Measurements from ENCODE around the gene LRP8. TPM values are rescaled to one million over a fixed set of nuclear protein-coding genes. Genes with fewer than 3 reads are reported as not detected.
A peak's percentile ranks its signal among the peaks of the same experiment; 100 is the strongest.

Gene LRP8
- total and polyA plus RNA-seq, 8 donors: 0.58 to 26.8 (median 2.3) TPM

DNA sequence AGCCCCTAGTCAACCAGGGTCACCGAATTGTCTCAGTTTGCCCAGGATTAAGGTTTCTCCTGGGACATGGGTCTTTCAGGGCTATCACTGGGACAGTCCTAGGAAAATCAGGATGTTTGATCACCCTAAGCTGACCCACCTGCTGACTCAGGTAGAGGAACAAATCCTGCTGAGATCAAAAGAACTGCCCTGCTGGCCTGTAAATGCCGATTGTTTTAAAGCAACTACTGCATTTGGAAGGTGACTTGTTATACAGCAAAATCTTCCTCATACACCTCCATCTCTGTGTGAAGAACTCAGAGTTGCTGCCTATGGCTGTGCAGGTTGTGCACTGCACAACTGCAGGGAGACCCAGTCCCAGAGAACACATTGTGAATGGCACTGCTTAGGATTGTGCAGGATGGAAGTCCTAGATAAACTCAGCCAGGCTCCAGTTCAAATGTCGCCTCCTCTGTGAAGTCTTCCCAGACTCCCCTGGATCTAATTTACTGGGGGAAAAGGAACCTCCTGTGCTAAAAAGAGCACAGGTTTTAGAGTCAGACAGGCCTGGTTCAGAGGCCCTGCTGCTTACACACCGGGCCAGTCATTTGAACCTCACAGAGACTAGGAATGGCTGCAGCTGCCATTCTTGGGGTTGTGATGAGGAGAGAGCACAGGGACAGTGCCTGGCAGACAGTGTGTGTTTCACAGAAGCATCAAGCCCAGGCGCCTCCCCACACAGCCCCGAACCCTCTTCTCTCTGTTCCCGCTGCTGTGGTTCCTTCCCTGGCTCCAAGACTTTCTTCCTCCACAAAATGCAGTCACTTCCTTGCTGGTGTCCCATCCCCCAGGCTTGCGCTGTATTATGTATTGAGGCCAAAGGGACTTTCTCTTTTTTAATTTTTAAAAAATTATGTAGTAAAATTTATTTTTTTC lies 23.2 kb upstream of the LRP8 start:
- WGBS, 5 donors: 86 to 92% (median 87%) methylated on average over 7 to 8 of the region's 8 CpGs
- TF ChIP-seq, protein P1, sequence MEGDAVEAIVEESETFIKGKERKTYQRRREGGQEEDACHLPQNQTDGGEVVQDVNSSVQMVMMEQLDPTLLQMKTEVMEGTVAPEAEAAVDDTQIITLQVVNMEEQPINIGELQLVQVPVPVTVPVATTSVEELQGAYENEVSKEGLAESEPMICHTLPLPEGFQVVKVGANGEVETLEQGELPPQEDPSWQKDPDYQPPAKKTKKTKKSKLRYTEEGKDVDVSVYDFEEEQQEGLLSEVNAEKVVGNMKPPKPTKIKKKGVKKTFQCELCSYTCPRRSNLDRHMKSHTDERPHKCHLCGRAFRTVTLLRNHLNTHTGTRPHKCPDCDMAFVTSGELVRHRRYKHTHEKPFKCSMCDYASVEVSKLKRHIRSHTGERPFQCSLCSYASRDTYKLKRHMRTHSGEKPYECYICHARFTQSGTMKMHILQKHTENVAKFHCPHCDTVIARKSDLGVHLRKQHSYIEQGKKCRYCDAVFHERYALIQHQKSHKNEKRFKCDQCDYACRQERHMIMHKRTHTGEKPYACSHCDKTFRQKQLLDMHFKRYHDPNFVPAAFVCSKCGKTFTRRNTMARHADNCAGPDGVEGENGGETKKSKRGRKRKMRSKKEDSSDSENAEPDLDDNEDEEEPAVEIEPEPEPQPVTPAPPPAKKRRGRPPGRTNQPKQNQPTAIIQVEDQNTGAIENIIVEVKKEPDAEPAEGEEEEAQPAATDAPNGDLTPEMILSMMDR (IDR thresholded peaks at IDR 0.05): no peak
- TF ChIP-seq EP300 (IDR thresholded peaks at IDR 0.05) (no peak), POLR2AphosphoS5 (IDR thresholded peaks at IDR 0.05) (no peak), POLR2A (IDR thresholded peaks at IDR 0.05) (no peak)
- Histone ChIP-seq H3K27ac (no peak overlapping the region), H3K4me3 (no peak overlapping the region), H3K4me1 (no peaks in the 10 kb centered on the region), H3K36me3 (no peaks in the 10 kb centered on the region), H3K9me3 (peaks cover 0 to 4% (median 1%) of the 10 kb centered on the region in 4 donors), H3K27me3 (no peaks in the 10 kb centered on the region)
- DNase-seq: peak in 1 of 2 donors; percentile 15
- intact Hi-C loops (cut with DNase I; ENCODE audit: low total_unique reads): no loop called here

DNA sequence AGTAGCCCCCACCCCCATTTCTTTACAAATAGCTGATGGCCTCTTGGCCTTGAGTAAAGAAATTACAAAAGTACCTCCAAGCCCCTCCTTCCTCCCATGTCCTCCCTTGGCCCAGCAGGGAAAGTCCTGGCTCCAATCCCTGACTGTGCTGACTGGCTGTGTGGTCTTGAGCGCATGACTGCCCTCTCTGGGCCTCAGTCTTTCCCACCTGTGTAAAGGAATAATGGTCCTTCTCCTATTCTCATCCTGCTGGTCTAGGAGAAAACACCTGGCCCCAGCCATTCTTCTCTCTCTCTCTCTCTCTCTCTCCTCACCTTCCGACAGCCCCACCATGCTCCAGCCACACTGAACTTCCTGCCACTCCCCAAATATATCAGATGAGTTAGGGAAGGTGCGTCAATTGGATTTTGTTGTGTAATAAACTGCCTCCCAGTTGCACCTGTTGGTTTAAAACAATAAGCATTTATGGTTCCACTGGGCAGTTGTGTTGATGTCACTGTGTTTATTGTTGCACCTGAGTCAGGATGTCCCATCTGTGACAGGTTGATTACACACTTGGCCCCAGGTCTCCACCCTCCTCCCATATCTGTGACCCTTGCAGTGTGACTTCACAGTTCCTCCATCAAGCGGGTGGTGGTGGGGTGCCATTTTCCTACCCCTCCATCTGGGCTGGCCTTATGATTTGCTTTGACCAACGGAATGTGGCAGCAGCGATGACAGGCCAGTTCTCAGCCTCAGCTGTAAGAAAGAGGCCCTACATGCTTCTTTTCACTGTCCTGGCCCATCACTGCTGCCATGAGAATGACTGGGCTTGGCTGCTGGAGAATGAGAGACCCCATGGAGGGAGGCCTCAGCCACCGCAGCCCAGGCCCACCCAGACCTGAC lies 22.3 kb upstream of the LRP8 start:
- Histone ChIP-seq H3K9me3 (no peaks in the 10 kb centered on the region), H3K27ac (no peak overlapping the region), H3K4me3 (no peak overlapping the region), H3K36me3 (no peaks in the 10 kb centered on the region), H3K27me3 (no peaks in the 10 kb centered on the region), H3K4me1 (no peaks in the 10 kb centered on the region)
- TF ChIP-seq, protein P1 (IDR thresholded peaks at IDR 0.05): no peak
- TF ChIP-seq EP300 (IDR thresholded peaks at IDR 0.05) (no peak), POLR2A (IDR thresholded peaks at IDR 0.05) (no peak), POLR2AphosphoS5 (IDR thresholded peaks at IDR 0.05) (no peak)
- DNase-seq: peak in 1 of 2 donors; percentile 21
- 86 to 96% (median 91%) methylated on average over 6 to 7 of the region's 7 CpGs for WGBS, 5 donors
- intact Hi-C loops (cut with DNase I; ENCODE audit: low total_unique reads): no loop called here

DNA sequence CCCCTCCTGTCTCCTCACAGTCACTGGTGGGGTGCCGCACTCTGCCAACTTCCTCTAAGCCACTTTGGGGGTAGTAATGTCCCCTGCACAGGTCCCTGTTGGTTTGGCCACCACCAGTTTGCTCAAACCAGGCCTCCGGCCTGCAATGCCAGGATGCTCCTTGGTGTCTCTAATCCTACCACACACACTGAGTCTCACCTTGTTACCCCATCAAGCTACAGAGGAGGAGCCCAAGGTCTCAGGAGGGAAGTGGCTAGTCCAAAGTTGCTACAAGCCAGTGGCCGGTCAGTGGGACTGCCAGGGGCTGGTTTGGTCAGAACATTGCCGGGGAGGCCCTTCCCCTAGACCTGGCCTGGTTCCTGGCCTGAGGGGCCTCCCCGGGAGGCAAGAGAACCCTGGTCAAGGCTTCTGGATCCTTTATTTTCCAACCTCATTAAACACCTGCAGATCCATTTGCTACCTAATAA lies 21.5 kb upstream of the LRP8 start:
- WGBS, 5 donors: 67 to 91% (median 74%) methylated on average over 4 to 5 of the region's 5 CpGs
- no peak for TF ChIP-seq POLR2AphosphoS5 (IDR thresholded peaks at IDR 0.05)
- no peak for TF ChIP-seq POLR2A (IDR thresholded peaks at IDR 0.05)
- TF ChIP-seq EP300 (IDR thresholded peaks at IDR 0.05): no peak
- TF ChIP-seq, protein P1 (IDR thresholded peaks at IDR 0.05): no peak
- Histone ChIP-seq H3K4me1 (no peaks in the 10 kb centered on the region), H3K27ac (no peak overlapping the region), H3K9me3 (no peaks in the 10 kb centered on the region), H3K4me3 (no peak overlapping the region), H3K27me3 (no peaks in the 10 kb centered on the region), H3K36me3 (no peaks in the 10 kb centered on the region)
- no peak for DNase-seq
- intact Hi-C loops (cut with DNase I; ENCODE audit: low total_unique reads): no loop called here

All from stomach (tissue), 9 donors.